Measurements from ENCODE around the gene GBP1. TPM values are rescaled to one million over a fixed set of nuclear protein-coding genes. Genes with fewer than 3 reads are reported as not detected.

The GBP1 gene
- total and polyA plus RNA-seq, 2 experiments from 2014 or later, result 12.0 to 18.9 TPM

DNA sequence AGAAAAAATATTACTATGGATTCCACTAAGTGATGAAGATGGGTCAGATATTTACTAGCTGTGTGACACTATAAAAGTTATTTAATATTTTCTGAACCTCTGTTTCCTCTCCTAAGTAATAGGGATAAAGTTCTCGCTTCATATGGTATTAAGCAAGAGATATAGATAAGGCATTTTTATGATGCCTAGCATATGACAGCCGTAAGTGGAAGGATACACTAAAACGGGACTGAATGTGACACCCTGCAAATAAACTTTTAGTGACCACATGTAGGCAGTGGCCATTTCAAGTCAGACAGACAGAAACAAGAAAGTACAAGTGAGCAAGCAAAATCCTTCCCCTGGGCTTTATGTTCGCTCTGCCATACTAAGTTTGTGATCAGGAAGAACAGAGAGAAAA is 56.5 kb downstream of the GBP1 start:
- no peaks in the 10 kb centered on the region for H4K20me1 ChIP-seq (ENCODE audit: insufficient read depth, poor library complexity, severe bottlenecking)
- no peaks in the 10 kb centered on the region for H3K79me2 ChIP-seq
- no peaks in the 10 kb centered on the region for H3K9me3 ChIP-seq (ENCODE audit: low read depth)
- no peak for DNase-seq (ENCODE audit: low spot score)
- no peaks in the 10 kb centered on the region for H3K36me3 ChIP-seq (replicated peaks; ENCODE audit: insufficient read depth, low read depth)
- H3K27me3 ChIP-seq, result no peaks in the 10 kb centered on the region
- H3K9me2 ChIP-seq (replicated peaks; ENCODE audit: insufficient read depth), result no peaks in the 10 kb centered on the region
- no peaks in the 10 kb centered on the region for H3K4me1 ChIP-seq (ENCODE audit: insufficient read depth)
- H3K4me3 ChIP-seq, result no peak overlapping the region
- H3K27ac ChIP-seq, result no peak overlapping the region
- H3K4me2 ChIP-seq, result no peak overlapping the region
- TF ChIP-seq CTCF (IDR thresholded peaks at IDR 0.05; ENCODE audit: poor library complexity) (no peak), EZH2 (IDR thresholded peaks at IDR 0.05; ENCODE audit: borderline replicate concordance) (no peak), EZH2phosphoT487 (IDR thresholded peaks at IDR 0.05; ENCODE audit: low read depth, severe bottlenecking, unreplicated experiment) (no peak)
- no peak overlapping the region for H2AFZ ChIP-seq
- 69% methylated on average over 4 of the region's 4 CpGs for WGBS (ENCODE audit: low lambda C conversion rate, missing lambda C conversion rate)

- Histone ChIP-seq H2AFZ (no peak overlapping the region), H3K27me3 (no peaks in the 10 kb centered on the region), H3K4me1 (ENCODE audit: insufficient read depth) (no peaks in the 10 kb centered on the region), H3K9me2 (replicated peaks; ENCODE audit: insufficient read depth) (no peaks in the 10 kb centered on the region), H3K27ac (no peak overlapping the region), H3K4me3 (no peak overlapping the region), H4K20me1 (ENCODE audit: insufficient read depth, poor library complexity, severe bottlenecking) (no peaks in the 10 kb centered on the region), H3K79me2 (no peaks in the 10 kb centered on the region), H3K9me3 (ENCODE audit: low read depth) (no peaks in the 10 kb centered on the region), H3K36me3 (replicated peaks; ENCODE audit: insufficient read depth, low read depth) (no peaks in the 10 kb centered on the region), H3K4me2 (no peak overlapping the region)
- no peak for TF ChIP-seq EZH2 (IDR thresholded peaks at IDR 0.05; ENCODE audit: borderline replicate concordance)
- TF ChIP-seq EZH2phosphoT487 (IDR thresholded peaks at IDR 0.05; ENCODE audit: low read depth, severe bottlenecking, unreplicated experiment), result no peak
- no peak for TF ChIP-seq CTCF (IDR thresholded peaks at IDR 0.05; ENCODE audit: poor library complexity)
- no peak for DNase-seq (ENCODE audit: low spot score)
- WGBS (ENCODE audit: low lambda C conversion rate, missing lambda C conversion rate), result 94% methylated on average over 9 of the region's 9 CpGs
These were observed 59.5 kb downstream of the GBP1 start for GRCh38 chr1:89005286-89006151.

Small RNA genes lying within 50 kb of the gene (small RNA-seq; reads per million reads assigned to genes)
- gene RF00019, result not detected

Other genes starting within 250 kb of the GBP1 start
- 52.6 and 58.1 TPM in 2 replicates for gene GTF2B, start 173.6 kb downstream of the GBP1 start, total RNA-seq
- 43.1 and 45.0 TPM in 2 replicates for gene GTF2B, start 173.6 kb downstream of the GBP1 start, polyA plus RNA-seq
- gene KYAT3, start 72.6 kb downstream of the GBP1 start, total RNA-seq, result 55.6 and 56.3 TPM in 2 replicates
- 45.5 and 45.9 TPM in 2 replicates for gene KYAT3, start 72.6 kb downstream of the GBP1 start, polyA plus RNA-seq
- 17.4 and 18.7 TPM in 2 replicates for gene RBMXL1, start 72.6 kb downstream of the GBP1 start, total RNA-seq
- gene RBMXL1, start 72.6 kb downstream of the GBP1 start, polyA plus RNA-seq, result 9.2 and 10.7 TPM in 2 replicates
- 10.8 and 12.0 TPM in 2 replicates for gene GBP3, start 42.3 kb downstream of the GBP1 start, total RNA-seq
- 5.4 and 5.5 TPM in 2 replicates for gene GBP3, start 42.3 kb downstream of the GBP1 start, polyA plus RNA-seq
- gene GBP2, start 60.9 kb upstream of the GBP1 start, total RNA-seq, result 31.7 and 32.9 TPM in 2 replicates
- gene GBP2, start 60.9 kb upstream of the GBP1 start, polyA plus RNA-seq, result 11.0 and 13.9 TPM in 2 replicates
- 0.63 and 1.0 TPM in 2 replicates for gene GBP7, start 110.8 kb upstream of the GBP1 start, total RNA-seq
- 0.06 and 0.27 TPM in 2 replicates for gene GBP7, start 110.8 kb upstream of the GBP1 start, polyA plus RNA-seq
- 0.84 and 3.9 TPM in 2 replicates for gene GBP4, start 133.7 kb upstream of the GBP1 start, total RNA-seq
- 0.28 and 0.66 TPM in 2 replicates for gene GBP4, start 133.7 kb upstream of the GBP1 start, polyA plus RNA-seq
- not detected in 2 replicates for gene GBP5, start 207.7 kb upstream of the GBP1 start, total RNA-seq
- not detected in 2 replicates for gene GBP5, start 207.7 kb upstream of the GBP1 start, polyA plus RNA-seq